ENCODE measurements around the gene AXIN1. TPM values are rescaled to one million over a fixed set of nuclear protein-coding genes. Genes with fewer than 3 reads are reported as not detected.

The AXIN1 gene
- total and polyA plus RNA-seq, 2 of the 8 experiments (the other 6 are each of a cell fraction or from before 2014, with no cell fraction given): 12.5 to 41.9 TPM

DNA sequence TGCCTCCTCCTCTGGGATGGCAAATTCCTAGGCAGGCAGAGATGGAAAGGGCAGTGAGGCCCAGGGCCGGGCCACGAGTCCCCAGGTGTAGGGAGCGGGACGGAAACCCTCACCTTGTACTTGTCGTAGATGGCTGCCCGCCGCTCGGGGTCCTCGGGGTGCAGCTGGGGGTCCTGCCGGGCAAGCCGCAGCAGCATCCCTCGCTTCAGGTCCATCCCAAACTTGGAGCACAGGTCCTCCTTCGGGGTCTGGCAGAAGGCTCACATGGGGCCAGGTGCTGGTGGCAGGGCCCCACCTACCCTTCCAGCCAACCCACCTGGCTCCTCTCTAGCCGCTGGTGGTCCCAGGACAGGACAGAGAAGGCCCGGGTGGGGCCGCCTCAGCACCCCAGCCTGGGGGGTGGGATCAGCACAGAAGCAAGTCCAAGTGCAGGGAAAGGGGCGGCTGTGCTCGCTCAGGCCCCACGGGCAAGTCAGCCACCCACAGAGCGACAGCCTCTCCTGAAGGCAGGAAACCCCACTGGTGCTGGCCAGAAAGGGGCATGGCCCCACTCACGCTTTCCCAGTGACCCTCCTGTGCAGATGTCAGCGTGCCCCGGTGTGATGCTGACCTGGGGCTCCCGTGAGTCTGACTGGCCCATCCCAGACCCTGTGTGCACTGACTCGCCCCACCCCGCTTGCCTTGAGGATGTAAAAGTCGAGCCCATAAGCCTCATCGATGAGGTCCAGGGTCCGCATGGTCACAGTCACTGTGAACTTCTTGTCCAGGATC lies 16.1 kb upstream of the AXIN1 start:
- Histone ChIP-seq H2BK15ac (ENCODE audit: low read length) (no peak overlapping the region), H4K91ac (replicated peaks; ENCODE audit: insufficient read length, low read length) (no peak overlapping the region), H3K9ac (replicated peaks in 1 of 4; ENCODE audit: extremely low read depth in 1 of 4, low read depth in 3 of 4, low read length in 3 of 4) (no peak overlapping the region), H3K79me1 (ENCODE audit: low read depth, low read length) (no peaks in the 10 kb centered on the region; the same call in 1 of the 2 replicates), H3K27me3 (replicated peaks in 1 of 4; ENCODE audit: control insufficient read depth in 3 of 4, extremely low read depth in 1 of 4, insufficient read depth in 3 of 4, low read length in 3 of 4) (no peaks in the 10 kb centered on the region), H3K4me1 (replicated peaks in 1 of 4; ENCODE audit: control insufficient read depth in 3 of 4, insufficient read depth in 4 of 4, low read length in 3 of 4) (peaks cover 0 to 10% (median 8%) of the 10 kb centered on the region in 4 experiments; a peak in 5 of 7 replicates), H2AFZ (ENCODE audit: low read length) (no peak overlapping the region), H2BK5ac (ENCODE audit: low read depth, low read length) (no peak overlapping the region), H3K9me3 (ENCODE audit: insufficient read depth in 2 of 2, low read depth in 1 of 2, low read length in 1 of 2) (no peaks in the 10 kb centered on the region), H3K23me2 (ENCODE audit: low read depth, low read length) (no peaks in the 10 kb centered on the region; the same call in 1 of the 2 replicates), H2AK5ac (ENCODE audit: low read depth, low read length) (no peak overlapping the region), H2BK12ac (ENCODE audit: low read depth, low read length) (no peak overlapping the region), H3K18ac (ENCODE audit: extremely low read depth, low read length) (no peak overlapping the region), H3K4me2 (ENCODE audit: insufficient read depth in 1 of 2, low read depth in 2 of 2, low read length in 2 of 2) (peak overlapping the region in 1 of 2 experiments; percentile 70; a peak in 1 of 4 replicates), H3K4ac (replicated peaks; ENCODE audit: insufficient read length, low read depth, low read length) (no peak overlapping the region), H2BK120ac (replicated peaks; ENCODE audit: low read depth, low read length) (no peak overlapping the region), H2BK20ac (ENCODE audit: low read length) (no peak overlapping the region), H4K8ac (ENCODE audit: extremely low read depth, insufficient read depth, low read length) (no peak overlapping the region; the same call in 1 of the 2 replicates), H3K4me3 (ENCODE audit: extremely low read depth in 1 of 4, insufficient read depth in 2 of 4, low read depth in 3 of 4, low read length in 4 of 4) (no peak overlapping the region), H3K27ac (ENCODE audit: low read depth, low read length) (no peak overlapping the region), H3K14ac (ENCODE audit: insufficient read length) (no peak overlapping the region), H3K56ac (replicated peaks; ENCODE audit: insufficient read length, low read depth, low read length) (no peak overlapping the region), H3K23ac (ENCODE audit: insufficient read length) (no peak overlapping the region), H3K36me3 (ENCODE audit: control insufficient read depth in 2 of 4, insufficient read depth in 4 of 4, low read length in 3 of 4) (peaks cover 12 to 35% (median 28%) of the 10 kb centered on the region in 4 experiments; a peak in 6 of 8 replicates), H4K20me1 (replicated peaks in 1 of 2; ENCODE audit: control insufficient read depth in 1 of 2, insufficient read depth in 2 of 2, low read length in 2 of 2) (peaks cover 3 to 21% of the 10 kb centered on the region in 2 experiments), H4K5ac (ENCODE audit: insufficient read length, low read depth, low read length) (no peak overlapping the region), H3K79me2 (ENCODE audit: control insufficient read depth in 1 of 2, insufficient read depth in 2 of 2, low read length in 2 of 2) (no peaks in the 10 kb centered on the region; a peak in 1 of 4 replicates)
- ChIA-PET CTCF (ENCODE audit: partially characterized antibody) (interaction anchor here (1.0 to 1.4 kb wide), 4 partner anchors 22 to 133 kb away, joined by 3 read pairs; no protein-coding TSS in a partner anchor), POLR2A (ENCODE audit: partially characterized antibody) (interaction anchor here (0.8 to 1.7 kb wide), 4 partner anchors 11 to 100 kb away, joined by 3 to 7 read pairs (median 4); partner anchors contain the start of gene DECR2)
- FAIRE-seq (no peak), DNase-seq (ENCODE audit: low read depth in 1 of 2, low spot score in 2 of 2) (no peak)
- WGBS, 2 experiments (ENCODE audit: extremely low coverage in 1 of 2, insufficient coverage in 1 of 2, insufficient read length in 1 of 2, insufficient replicate concordance in 2 of 2, low coverage in 1 of 2, low lambda C conversion rate in 2 of 2, missing lambda C conversion rate in 1 of 2): 93% methylated on average over 27 of the region's 29 CpGs; no CpG with 5 or more reads in 1 of the 2 experiments
- TF ChIP-seq CHD2 (IDR thresholded peaks at IDR 0.05; ENCODE audit: low read length): no peak
- no peak for TF ChIP-seq CHD1 (IDR thresholded peaks at IDR 0.05; ENCODE audit: low read depth, low read length)
- no peak for TF ChIP-seq NANOG (IDR thresholded peaks at IDR 0.05; ENCODE audit: insufficient read depth, low read depth, low read length, poor library complexity, severe bottlenecking)
- no peak for TF ChIP-seq RFX5 (IDR thresholded peaks at IDR 0.05; ENCODE audit: borderline replicate concordance, low read depth, low read length)
- TF ChIP-seq KDM4A (IDR thresholded peaks at IDR 0.05; ENCODE audit: low read depth, low read length, severe bottlenecking): no peak
- no peak for TF ChIP-seq GTF2F1 (IDR thresholded peaks at IDR 0.05; ENCODE audit: borderline replicate concordance, low read depth, low read length)
- no peak for TF ChIP-seq RBBP5 (IDR thresholded peaks at IDR 0.05; ENCODE audit: borderline replicate concordance, low read depth, low read length)
